DOHH2 (cell line): ENCODE results near the gene TMEM266.

Experiments used
- CTCF ChIP-seq: fragments of 200-600 bp; sonication (generic); IDR thresholded peaks from one replicate; pipeline ENCODE4 v1.5.1; 2014; ENCODE audit warnings: antibody characterized with exemption, mild to moderate bottlenecking, low read depth, low read length; ENCODE audit not compliant: poor library complexity, severe bottlenecking
- EZH2phosphoT487 ChIP-seq: fragments of 200-600 bp; sonication (generic); IDR thresholded peaks from 2 replicates; pipeline ENCODE4 v1.6.1; 2017; ENCODE audit warnings: borderline replicate concordance, mild to moderate bottlenecking, antibody characterized with exemption, low read length, moderate library complexity, mixed read lengths

- no peak for TF ChIP-seq CTCF
- no peak for TF ChIP-seq EZH2phosphoT487
These were observed 163.7 kb downstream of the TMEM266 start for GRCh38 chr15:76223521-76223920.
